NCI-H187 (cell line): ENCODE measurements around the gene ALG11.

Experiments used
- DNase-seq, 2 experiments: peaks; one replicate each; lab custom pipeline; 2025; lab: John Stamatoyannopoulos, UW

The ALG11 gene

DNA sequence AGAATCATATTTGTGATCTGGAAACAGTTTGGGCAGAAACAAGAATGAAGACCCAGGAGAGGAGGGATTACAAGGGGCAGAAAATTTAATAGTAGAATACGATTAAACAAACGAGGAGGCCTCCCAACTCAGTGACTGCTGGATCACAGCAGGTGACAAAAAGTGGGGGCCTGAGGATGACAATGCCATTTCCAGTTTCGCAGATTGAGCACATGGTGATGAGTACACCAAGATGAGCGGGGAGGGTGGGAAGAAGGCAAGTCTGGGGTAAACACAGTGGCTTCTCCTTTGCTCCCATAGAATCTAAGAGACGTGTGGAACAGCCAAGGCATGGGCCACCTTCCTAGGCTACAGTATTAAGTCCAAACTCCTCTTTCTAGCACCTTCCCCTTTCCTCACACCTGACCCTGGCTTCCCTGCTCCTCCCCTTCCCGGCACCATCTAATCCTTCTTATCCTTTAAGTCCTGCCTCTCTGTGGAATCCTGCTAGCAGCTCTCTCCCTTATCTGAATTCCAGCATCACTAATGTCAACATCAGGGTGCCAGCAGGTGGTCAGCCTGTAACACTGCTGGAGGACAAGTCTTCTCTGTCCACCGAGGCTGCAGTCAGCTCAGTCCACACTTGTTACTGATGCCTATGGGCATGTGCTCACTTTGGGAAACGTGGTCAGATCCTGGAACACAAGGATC lies 14.4 kb upstream of the ALG11 start:
- DNase-seq: no peak

DNA sequence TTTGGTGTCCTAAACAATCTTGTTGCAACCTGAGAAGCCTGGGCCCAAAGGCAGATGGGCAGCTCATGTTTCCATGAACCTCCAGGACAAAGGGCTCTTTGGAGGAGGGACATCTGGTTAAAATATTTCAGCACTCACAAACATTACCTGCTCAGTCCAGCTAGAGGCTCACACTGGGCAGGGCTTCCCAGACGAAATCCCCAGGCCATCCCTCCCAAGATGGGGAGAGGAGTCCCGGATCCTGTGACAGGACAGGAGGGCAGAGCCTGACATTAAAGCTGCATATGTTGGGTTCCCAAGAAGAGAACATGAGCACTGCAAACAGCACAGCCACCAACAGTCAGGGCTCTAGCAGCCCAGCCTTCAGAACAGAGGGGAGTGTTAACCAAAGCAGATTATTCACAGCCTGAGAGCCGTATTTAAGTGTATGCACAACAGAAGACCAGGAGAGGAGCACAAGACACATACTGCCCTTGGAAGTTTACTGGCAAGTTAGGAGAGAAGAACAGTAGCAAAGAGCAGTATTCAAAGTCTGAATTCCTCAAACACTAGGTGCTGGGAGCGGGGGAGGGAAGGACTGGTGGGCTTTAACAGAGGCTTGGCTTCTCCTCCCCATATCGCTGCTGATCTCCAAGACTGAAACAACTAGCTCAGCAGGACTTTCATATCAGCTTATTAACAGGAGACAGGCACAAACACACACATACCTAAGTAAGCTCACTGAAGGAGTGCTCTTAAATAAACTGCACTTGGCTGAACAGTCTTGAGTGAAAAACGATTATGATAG lies 13.3 kb upstream of the ALG11 start:
- no peak for DNase-seq

DNA sequence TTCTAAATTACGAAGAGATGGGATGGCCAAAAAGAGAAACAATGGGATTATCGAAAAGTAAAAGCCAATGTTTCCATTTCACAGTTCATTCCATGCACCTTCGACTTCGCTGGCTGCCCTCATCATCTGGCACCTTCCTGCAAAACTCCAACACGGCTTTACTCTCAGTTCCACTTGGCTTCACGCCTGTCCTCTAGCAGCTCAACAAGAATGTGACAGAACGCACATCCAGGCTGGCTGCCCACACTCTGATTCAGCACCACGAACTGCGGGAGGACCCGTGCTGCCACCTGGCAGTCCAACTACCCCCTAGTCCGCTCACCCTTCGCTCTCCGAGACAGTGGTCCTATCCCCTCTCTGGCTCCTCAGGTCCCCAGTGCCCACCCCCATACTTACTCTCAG lies 12.7 kb upstream of the ALG11 start:
- no peak for DNase-seq

DNA sequence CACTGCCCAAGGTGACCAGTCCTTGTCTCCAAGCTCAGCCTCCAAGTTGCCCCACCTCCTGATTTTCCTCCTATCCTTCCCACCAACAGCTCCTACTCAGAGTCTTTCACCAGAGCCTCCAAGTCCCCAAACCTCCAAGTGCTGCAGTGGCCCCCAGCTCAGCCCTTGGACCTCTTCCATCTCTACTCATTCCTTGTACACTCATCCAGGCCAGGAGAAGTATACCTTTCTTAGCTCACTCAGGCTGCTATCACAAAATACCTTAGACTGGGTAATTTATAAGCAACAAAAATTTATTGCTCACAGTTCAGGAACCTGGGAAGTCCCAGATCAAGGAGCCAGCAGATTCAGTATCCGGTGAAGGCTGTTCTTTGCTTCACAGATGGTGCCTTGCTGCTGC lies 12.3 kb upstream of the ALG11 start:
- no peak for DNase-seq

DNA sequence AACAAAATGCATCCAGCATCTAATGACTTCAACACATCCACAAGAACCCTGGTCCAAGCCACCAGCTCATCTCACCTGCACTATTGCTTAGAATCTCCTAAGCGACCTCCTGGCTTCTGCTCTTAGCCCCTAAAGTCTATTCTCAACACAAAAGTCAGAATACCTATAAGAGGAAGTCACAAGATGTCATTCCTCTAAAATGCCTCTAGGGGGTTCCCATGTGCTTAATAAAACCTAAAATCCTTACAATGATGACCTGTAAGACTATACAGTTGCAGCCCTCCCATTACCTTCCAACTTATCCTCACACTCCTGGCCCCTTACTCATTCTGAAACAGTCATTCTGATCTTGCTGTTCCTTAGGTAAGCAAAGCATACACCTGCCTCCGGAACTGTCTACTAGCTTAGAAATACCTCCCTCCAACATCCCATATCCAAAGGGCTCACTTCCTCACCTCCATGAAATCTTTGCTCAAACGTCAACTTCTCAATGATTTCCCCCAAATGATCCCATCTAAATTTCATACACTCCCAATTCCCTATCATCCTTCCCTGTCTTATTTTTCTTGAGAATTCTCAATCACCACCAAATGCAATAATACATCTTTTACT lies 11.0 kb upstream of the ALG11 start:
- peak in 1 of 2 experiments; percentile 11 for DNase-seq

DNA sequence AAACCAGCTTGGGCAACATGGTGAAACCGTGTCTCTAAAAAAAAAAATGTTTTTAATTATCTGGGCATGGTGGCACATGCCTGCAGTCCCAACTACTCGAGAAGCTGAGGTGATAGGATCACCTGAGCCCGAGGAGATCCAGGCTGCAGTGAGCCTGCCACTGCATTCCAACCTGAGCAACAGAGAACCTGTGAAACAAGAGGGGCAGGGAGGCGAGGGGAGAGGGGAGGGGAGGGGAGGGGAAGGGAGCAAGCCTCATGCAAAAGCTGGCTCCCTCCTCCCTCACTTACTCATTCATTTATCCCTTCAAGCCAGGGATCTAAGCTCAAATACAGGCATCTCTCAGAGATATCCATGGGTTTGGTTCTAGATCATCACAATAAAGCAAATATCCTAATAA lies 9.8 kb upstream of the ALG11 start:
- no peak for DNase-seq

DNA sequence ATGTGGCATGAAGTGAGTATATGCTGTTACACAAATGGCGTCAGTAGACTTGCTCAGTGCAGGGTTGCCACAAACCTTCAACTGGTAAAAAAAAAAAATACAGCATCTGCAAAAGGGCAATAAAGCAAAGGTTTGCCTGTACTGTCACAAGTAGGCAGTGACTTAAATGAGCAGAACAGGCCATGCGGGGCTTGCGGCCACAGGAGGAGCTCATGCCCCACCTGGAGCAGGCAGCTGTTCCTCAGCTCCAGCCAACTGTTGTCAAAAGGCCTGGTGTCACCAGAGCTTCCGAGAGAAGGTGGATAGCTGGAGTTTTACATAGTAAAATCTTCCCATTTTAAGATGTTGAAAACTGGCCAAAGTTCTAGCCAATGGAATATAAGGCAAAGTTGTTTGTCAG lies 8.7 kb upstream of the ALG11 start:
- no peak for DNase-seq

DNA sequence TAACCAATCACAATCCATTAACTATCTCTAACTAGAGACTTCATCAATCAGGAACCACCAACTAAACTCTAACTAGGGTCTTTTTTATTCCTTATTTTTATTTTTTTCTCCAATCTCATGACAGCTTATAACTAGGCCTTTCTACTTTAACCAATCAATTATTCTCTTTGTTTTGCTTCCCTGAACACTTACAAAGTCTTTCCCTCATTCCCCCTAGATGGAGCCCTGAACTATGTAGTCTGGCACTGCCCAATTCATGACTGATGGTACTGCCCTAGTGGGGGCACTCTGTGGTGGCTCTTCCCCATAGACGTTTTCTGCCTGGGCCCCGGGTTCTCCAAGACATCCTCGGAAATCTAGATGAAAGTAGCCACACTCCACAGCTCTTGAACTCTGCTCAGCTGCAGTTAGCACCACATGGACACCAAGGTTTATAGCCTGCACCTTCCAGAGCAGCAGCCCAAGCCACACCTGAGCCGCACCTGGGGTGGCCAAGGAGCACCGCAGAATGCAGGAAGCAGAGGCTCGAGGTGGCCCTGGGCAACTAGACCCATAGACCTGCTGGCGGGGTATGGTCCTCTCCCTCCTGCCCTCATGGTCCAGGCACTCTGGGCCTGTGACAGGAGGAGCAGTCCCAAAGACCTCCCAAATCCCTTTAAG lies 7.6 kb upstream of the ALG11 start:
- no peak for DNase-seq

DNA sequence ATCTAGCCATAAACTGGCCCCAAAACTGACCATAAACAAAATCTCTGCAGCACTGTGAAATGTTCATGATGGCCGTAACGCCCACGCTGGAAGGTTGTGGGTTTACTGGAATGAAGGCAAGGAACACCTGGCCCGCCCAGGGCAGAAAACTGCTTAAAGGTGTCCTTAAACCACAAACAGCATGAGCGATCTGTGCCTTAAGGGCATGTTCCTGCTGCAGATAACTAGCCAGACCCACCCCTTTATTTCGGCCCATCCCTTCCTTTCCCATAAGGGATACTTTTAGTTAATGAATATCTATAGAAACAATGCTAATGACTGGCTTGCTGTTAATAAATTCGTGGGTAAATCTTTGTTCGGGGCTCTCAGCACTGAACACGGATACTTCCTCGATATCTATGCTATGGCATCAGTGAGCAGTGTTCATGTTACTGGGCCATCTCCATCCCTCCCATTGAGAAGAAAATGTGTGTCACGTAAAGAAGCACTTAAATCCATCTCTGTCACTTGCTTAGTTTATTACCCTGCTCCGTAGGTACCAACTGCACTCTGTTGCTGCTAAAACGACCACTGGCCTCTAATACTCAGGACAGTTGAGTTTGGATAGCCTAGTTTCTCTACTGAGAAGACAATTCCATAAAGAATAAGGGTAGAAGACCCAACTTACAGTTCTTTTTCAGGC lies 6.2 kb upstream of the ALG11 start:
- DNase-seq: no peak

DNA sequence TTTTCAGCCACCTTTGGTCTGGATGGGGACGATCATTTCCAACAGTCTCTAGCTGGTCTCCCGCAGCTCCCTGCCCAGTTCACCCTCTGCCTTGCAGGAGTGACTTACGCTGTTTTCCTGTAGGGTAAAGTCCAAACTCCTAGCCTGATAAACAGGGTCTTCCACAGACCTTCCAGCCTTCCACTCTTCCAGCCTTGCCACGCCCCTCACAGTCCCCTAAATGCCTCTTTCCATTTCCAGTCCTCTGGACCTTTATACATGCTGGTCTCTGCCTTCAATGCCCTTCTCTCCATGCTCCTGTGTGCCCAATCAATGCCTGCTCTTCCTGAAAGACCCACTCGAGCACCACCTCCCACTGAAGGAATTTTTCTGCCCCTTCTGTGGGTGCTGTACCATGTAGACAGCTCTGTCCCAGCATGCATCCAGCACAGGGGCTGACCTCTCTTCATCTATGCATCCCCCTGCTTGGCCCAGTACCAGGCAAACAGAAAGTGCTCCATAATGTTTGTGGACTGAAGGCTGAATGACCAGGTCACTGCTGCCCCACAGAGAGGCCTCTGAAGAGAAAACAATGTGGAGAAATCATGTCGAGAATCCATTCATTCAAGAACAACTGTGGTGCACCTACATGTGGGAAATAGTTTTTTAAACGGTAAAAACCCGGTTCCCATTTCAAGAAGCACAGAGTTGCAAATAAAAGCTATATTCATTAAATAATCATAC lies 5.5 kb upstream of the ALG11 start:
- DNase-seq: no peak

DNA sequence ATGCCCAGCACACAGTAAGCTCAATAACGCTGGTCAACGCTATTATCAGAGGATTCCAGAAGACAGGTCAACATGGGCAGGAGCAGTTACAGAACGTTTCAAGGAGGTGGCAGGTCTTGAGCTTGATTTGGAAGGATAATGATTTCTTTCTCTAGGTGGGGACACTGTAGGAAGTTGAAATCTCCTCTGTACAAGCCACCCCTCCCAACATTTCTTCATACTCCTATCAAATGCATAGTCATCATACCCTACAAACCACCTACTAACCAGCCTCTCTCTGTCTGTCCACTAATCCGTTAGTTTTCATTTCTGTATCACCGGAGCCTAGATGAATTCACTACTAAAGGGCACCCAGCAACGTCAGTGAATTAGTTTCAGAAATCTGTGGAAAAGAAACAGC lies 2.3 kb upstream of the ALG11 start:
- DNase-seq: no peak

DNA sequence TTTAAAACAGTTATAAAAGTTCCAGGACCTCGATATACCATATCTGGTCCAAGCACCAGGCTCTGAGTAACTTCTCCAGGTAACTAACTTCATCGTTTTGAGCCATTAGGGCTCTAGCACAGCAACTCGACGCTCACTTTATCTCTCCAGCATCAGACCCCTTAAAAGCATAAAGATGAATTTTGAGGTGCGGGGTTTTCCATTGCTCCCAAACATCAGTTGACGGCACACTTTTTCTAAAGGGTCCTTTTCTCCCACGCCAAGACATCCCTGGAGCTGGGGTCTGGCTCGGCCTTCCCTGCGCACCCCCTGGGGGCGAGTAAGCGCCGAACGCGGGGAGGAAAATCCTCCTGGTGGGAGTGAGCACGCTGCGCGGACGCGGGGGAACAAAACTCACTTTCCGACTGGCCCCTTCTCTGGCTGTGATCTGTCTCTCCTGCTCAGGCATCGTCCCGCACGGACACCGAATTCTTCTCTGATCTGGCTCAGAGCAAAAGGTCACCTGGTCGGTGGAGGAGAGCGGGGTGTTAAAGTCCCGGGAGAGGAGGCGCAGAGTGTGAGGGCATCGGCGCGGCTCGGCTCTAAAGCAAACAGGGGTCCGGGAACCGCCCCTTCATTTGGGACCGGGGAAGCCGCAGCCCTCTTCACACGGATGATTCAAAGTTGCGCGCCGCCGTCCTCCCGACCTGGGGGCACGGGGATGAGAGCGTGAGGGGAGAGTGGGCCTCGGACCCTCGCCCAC lies 1.1 kb upstream of the ALG11 start, which contains the start of gene ATP7B:
TSS of gene ATP7B (minus strand) at position 561 of the 742 bp plus-strand sequence. CDS start at position 448, 113 bp downstream.
- DNase-seq: no peak

DNA sequence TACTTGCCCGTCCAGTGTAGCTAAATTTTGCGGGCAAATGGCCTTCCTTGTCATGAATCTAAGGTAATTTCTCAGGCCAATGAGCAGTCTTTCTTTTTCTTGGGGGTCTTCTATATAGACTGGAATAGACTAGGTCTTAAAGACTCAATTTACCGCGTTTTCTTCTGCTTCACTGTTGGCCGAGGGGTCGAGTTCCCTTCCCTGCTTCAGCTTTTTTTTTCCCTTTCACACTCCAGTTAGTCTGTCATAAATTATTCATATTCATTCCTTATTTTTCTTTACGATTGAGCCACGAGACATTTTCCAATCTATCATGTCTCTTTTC lies 276 bp downstream of the ALG11 start:
- no peak for DNase-seq

DNA sequence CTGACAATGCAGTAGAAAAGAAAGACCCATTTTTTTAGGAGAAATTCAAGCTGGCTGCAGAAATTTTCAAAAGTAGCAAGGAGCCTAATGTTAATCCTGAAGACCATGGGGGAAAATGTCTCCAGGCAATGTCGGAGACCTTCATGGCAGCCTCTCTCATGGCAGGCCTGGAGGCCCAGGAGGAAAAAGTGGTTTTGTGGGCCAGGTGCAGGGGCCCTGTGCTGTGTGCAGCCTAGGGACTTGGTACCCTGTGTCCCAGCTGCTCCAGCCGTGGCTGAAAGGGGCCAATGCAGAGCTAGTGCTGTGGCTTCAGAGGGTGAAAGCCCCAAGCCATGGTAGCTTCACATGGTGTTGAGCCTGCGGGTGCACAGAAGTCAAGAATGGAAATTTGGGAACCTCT lies 4.1 kb downstream of the ALG11 start:
- no peak for DNase-seq

DNA sequence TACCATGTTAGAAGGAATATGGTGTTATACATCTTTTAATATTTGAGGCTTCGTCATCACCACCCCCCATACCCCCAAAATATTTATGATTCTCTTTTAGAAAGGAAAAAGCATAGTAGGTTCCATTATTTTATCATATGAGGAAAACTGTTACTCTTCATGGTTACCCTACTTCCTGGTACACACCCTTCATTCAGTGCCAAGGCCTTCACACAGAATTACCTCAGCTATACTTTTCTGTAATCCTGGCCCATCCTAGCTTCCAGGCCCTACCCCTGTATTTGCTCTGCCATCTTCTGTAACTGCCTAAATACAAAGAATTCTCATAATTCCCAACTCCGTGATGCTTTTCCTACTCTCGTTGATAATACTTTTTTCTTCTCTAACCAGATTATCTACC lies 8.0 kb downstream of the ALG11 start:
- no peak for DNase-seq

DNA sequence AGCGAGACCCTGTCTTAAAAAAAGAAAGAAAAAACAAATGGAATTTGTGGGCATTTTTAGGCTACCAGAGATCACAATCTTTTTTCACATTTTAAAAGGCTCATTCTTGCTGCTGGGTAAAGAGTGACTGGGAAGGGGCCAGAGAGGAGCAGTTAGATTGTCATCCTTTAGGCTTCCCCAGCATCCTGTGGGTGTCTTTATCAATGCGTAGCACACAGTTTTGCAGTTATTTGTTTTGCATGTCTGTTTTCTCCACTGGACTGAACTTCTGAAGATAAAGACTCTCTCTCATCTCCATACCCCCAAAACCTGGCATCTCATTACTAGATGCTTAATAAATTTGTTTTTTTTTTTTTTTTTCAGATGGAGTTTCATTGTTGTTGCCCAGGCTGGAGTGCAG lies 10.2 kb downstream of the ALG11 start:
- DNase-seq: no peak

DNA sequence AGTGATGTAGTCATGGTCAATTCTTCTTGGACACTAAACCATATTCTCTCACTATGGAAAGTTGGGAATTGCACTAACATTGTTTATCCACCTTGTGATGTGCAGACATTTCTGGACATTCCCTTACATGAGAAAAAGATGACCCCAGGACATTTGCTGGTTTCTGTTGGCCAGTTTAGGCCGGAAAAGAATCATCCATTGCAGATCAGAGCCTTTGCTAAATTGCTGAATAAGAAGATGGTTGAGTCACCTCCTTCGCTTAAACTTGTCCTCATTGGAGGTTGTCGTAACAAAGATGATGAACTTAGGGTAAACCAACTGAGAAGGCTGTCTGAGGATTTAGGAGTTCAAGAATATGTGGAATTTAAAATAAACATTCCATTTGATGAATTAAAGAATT lies 12.3 kb downstream of the ALG11 start, which contains the start of gene UTP14C:
TSS of gene UTP14C (plus strand) at position 211 of the 400 bp plus-strand sequence. CDS start 4,114 bp downstream, outside the sequence.
- DNase-seq: no peak

DNA sequence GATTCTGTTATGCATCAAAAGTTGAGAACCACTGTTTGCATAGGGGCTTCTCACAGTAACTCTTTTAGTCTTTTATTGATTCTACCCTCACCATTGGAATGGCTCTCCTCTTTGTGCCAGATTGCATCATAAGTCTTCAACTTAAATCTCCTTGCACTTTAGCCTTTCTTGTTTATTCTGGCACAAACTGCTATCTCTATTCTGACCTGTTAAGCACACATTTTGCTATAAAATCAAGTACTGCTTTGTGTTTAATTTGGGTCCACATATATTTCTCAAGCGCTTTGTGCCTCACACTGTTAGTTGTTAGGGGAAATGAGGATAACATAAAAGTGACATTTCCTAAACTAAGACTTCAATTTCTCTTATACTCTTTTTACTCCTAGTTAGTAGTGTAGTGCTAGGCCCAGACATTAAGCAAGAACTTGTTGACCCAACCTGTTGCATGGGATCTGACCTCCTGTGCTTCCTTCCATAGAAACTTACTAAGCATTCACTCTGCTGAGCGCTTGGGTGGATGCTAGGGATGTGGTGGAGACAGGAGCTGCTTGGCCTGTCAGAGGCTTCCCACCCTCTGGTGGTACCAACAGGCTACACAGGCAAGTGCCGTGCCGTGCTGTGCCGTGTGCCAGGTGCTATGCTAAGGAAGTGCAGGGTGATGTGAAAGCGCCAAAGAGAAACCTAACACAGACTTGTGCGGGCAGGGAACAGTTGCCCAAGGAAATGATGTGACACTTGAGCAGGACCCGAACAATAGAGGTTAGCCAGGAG lies 13.5 kb downstream of the ALG11 start:
- no peak for DNase-seq

DNA sequence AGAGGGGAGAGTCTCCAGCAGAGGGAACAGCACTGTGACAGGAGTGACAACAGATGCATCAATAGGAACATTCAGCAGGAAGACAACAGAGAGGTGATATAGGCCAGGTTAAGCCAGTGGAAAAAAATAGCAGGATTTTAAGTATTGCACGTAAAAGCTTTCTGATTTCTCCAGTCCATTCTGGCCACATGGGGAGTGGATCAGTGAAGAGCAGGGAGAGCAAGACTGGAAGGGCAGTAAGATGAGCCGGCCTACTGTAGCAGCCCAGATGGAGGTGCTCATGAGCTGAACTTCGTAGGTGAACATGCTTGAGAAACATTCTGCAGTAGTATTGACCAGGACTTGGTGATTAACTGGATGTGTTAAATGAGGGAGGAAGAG lies 14.0 kb downstream of the ALG11 start:
- DNase-seq: no peak

DNA sequence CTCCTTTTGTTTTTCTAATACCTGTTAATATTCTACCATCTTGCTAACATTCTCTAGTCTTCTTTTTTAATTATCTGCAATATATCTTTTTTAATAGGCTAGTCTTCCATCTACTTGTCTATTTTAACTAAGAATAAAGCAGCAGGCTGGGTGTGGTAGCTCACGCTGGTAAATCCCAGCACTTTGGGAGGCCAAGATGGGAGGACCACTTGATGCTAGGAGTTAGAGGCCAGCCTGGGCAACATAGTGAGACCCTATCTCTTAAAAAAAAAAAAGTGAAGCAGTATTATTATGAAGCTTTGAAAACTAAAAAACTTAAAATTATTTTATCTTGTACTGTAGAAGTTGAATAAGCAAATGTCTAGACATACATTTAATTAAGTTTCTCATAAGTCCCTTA lies 15.6 kb downstream of the ALG11 start:
- DNase-seq: no peak
